GM12875 (cell line): ENCODE results near the gene KIF1B.

Experiments used
- H3K4me3 ChIP-seq: one replicate; pipeline ENCODE4 v1.5.1; 2011; ENCODE audit warnings: low read depth, low read length, control low read depth
- CTCF ChIP-seq: IDR thresholded peaks from 2 replicates; pipeline ENCODE4 v1.5.1; 2011; ENCODE audit warnings: low read depth, mild to moderate bottlenecking, control low read depth, inconsistent platforms, low read length, moderate library complexity, borderline replicate concordance; ENCODE audit not compliant: insufficient read depth

The KIF1B gene

GRCh38 chr1:10286244-10286643, 75.9 kb downstream of the KIF1B start:
- H3K4me3 ChIP-seq: no peak overlapping the region
- TF ChIP-seq CTCF: no peak

- TF ChIP-seq CTCF: no peak
Measured at GRCh38 chr1:10287023-10287645, 76.8 kb downstream of the KIF1B start.

GRCh38 chr1:10288029-10288615, 77.8 kb downstream of the KIF1B start:
- TF ChIP-seq CTCF: no peak
- no peak overlapping the region for H3K4me3 ChIP-seq

More at GRCh38 chr1:10287023-10287645, 76.8 kb downstream of the KIF1B start:
- no peak overlapping the region for H3K4me3 ChIP-seq

GRCh38 chr1:10291705-10292104, 81.3 kb downstream of the KIF1B start:
- H3K4me3 ChIP-seq: no peak overlapping the region
- no peak for TF ChIP-seq CTCF

- no peak for TF ChIP-seq CTCF
- no peak overlapping the region for H3K4me3 ChIP-seq
Measured at GRCh38 chr1:10292188-10292587, 81.8 kb downstream of the KIF1B start.

- no peak for TF ChIP-seq CTCF
- H3K4me3 ChIP-seq: no peak overlapping the region
Measured at GRCh38 chr1:10295481-10296085, 85.2 kb downstream of the KIF1B start.

- no peak for TF ChIP-seq CTCF
- no peak overlapping the region for H3K4me3 ChIP-seq
Measured at GRCh38 chr1:10299151-10299550, 88.8 kb downstream of the KIF1B start.
